ENCODE results near the gene SIK3.

Gene SIK3

GRCh38 chr11:116955949-116956348 lies 142.3 kb downstream of the SIK3 start:
- DNase-seq = no peak

- DNase-seq = no peak
These were observed 142.7 kb downstream of the SIK3 start for GRCh38 chr11:116955548-116955947.

GRCh38 chr11:116953530-116954285 lies 144.5 kb downstream of the SIK3 start:
- no peak for DNase-seq

- no peak for DNase-seq
These were observed 146.5 kb downstream of the SIK3 start for GRCh38 chr11:116951762-116952161.

GRCh38 chr11:116950210-116950609 lies 148.0 kb downstream of the SIK3 start:
- no peak for DNase-seq

- no peak for DNase-seq
These were observed 149.8 kb downstream of the SIK3 start for GRCh38 chr11:116948391-116948790.

- DNase-seq = no peak
These were observed 151.8 kb downstream of the SIK3 start for GRCh38 chr11:116946414-116946813.

- no peak for DNase-seq
These were observed 158.7 kb downstream of the SIK3 start for GRCh38 chr11:116939499-116939898.

GRCh38 chr11:116938471-116939070 lies 159.7 kb downstream of the SIK3 start:
- no peak for DNase-seq

- DNase-seq = no peak
These were observed 161.3 kb downstream of the SIK3 start for GRCh38 chr11:116936754-116937446.

- DNase-seq = no peak
These were observed 162.7 kb downstream of the SIK3 start for GRCh38 chr11:116935514-116935913.

GRCh38 chr11:116935089-116935488 lies 163.1 kb downstream of the SIK3 start:
- no peak for DNase-seq

GRCh38 chr11:116933961-116934360 lies 164.3 kb downstream of the SIK3 start:
- no peak for DNase-seq

- no peak for DNase-seq
These were observed 166.0 kb downstream of the SIK3 start for GRCh38 chr11:116932181-116932580.

GRCh38 chr11:116931206-116931953 lies 166.8 kb downstream of the SIK3 start:
- DNase-seq = no peak

- DNase-seq = no peak
These were observed 167.6 kb downstream of the SIK3 start for GRCh38 chr11:116930586-116930985.

- DNase-seq = no peak
These were observed 168.1 kb downstream of the SIK3 start for GRCh38 chr11:116930177-116930576.

- no peak for DNase-seq
These were observed 168.7 kb downstream of the SIK3 start for GRCh38 chr11:116929414-116930090.

GRCh38 chr11:116928845-116929244 lies 169.4 kb downstream of the SIK3 start:
- DNase-seq = no peak

- no peak for DNase-seq
These were observed 170.0 kb downstream of the SIK3 start for GRCh38 chr11:116928102-116928777.

GRCh38 chr11:116927163-116927974 lies 170.9 kb downstream of the SIK3 start:
- no peak for DNase-seq

Measured in amniotic stem cell (primary cell).